H9 (cell line): Measurements from ENCODE around the gene APPBP2. TPM values are rescaled to one million over a fixed set of nuclear protein-coding genes. Genes with fewer than 3 reads are reported as not detected.

Source experiments
- DNase-seq: peaks from one replicate; pipeline ENCODE4 v3.0.0-alpha.2; 2017
- H2AFZ ChIP-seq: one replicate; pipeline ENCODE4 v1.6.1; 2013; ENCODE audit warnings: mild to moderate bottlenecking, low read length, control low read depth, moderate library complexity
- H2AK5ac ChIP-seq: 2 replicates; pipeline ENCODE4 v1.6.1; 2013; ENCODE audit warnings: low read length, control low read depth, mixed read lengths; ENCODE audit not compliant: insufficient read length
- H2BK120ac ChIP-seq: one replicate; pipeline ENCODE4 v1.6.1; 2013; ENCODE audit warnings: low read depth, mild to moderate bottlenecking, low read length, control low read depth, inconsistent platforms; ENCODE audit not compliant: poor library complexity, severe bottlenecking
- H2BK12ac ChIP-seq: 2 replicates; pipeline ENCODE4 v1.6.1; 2013; ENCODE audit warnings: low read length, control low read depth, mixed read lengths, low read depth; ENCODE audit not compliant: insufficient read length
- H2BK15ac ChIP-seq: 2 replicates; pipeline ENCODE4 v1.6.1; 2013; ENCODE audit warnings: low read depth, low read length, control low read depth
- H2BK20ac ChIP-seq: one replicate; pipeline ENCODE4 v1.6.1; 2013; ENCODE audit warnings: low read depth, mild to moderate bottlenecking, low read length, control low read depth, inconsistent platforms; ENCODE audit not compliant: poor library complexity, severe bottlenecking
- H2BK5ac ChIP-seq: 2 replicates; pipeline ENCODE4 v1.6.1; 2013; ENCODE audit warnings: low read length, control low read depth, mixed read lengths; ENCODE audit not compliant: insufficient read length
- H3K14ac ChIP-seq: 2 replicates; pipeline ENCODE4 v1.6.1; 2013; ENCODE audit warnings: low read length, control low read depth; ENCODE audit not compliant: insufficient read depth
- H3K18ac ChIP-seq: 2 replicates; pipeline ENCODE4 v1.6.1; 2013; ENCODE audit warnings: low read depth, mild to moderate bottlenecking, mixed read lengths, low read length, control low read depth; ENCODE audit not compliant: insufficient read length
- H3K23ac ChIP-seq: 2 replicates; pipeline ENCODE4 v1.6.1; 2013; ENCODE audit warnings: low read length, control low read depth, mixed read lengths, low read depth; ENCODE audit not compliant: insufficient read length
- H3K23me2 ChIP-seq: 2 replicates; pipeline ENCODE4 v1.6.1; 2013; ENCODE audit warnings: low read depth, mild to moderate bottlenecking, mixed read lengths, low read length, control low read depth; ENCODE audit not compliant: insufficient read length, poor library complexity, severe bottlenecking
- H3K27ac ChIP-seq: 2 replicates; pipeline ENCODE4 v1.5.1; 2013; ENCODE audit warnings: low read length, control low read depth, mixed read lengths, low read depth; ENCODE audit not compliant: insufficient read length
- H3K27me3 ChIP-seq: 2 replicates; pipeline ENCODE4 v1.6.1; 2013; ENCODE audit warnings: low read length, control low read depth, inconsistent platforms; ENCODE audit not compliant: insufficient read depth
- H3K4ac ChIP-seq: 2 replicates; pipeline ENCODE4 v1.6.1; 2013; ENCODE audit warnings: low read depth, mild to moderate bottlenecking, control low read depth, inconsistent platforms, low read length, moderate library complexity
- H3K4me1 ChIP-seq: 2 replicates; pipeline ENCODE4 v1.6.1; 2013; ENCODE audit warnings: low read length, control low read depth, inconsistent platforms; ENCODE audit not compliant: insufficient read depth
- H3K4me2 ChIP-seq: 2 replicates; pipeline ENCODE4 v1.6.1; 2013; ENCODE audit warnings: low read length, control low read depth, mixed read lengths; ENCODE audit not compliant: insufficient read length, insufficient read depth
- H3K56ac ChIP-seq: 2 replicates; pipeline ENCODE4 v1.6.1; 2013; ENCODE audit warnings: low read depth, mild to moderate bottlenecking, mixed read lengths, low read length, control low read depth; ENCODE audit not compliant: insufficient read length
- H3K79me1 ChIP-seq: 2 replicates; pipeline ENCODE4 v1.6.1; 2013; ENCODE audit warnings: low read depth, mild to moderate bottlenecking, moderate library complexity, low read length, control low read depth, inconsistent platforms; ENCODE audit not compliant: insufficient read depth, poor library complexity, severe bottlenecking
- H3K79me2 ChIP-seq: 2 replicates; pipeline ENCODE4 v1.6.1; 2013; ENCODE audit warnings: low read length, control low read depth, inconsistent platforms; ENCODE audit not compliant: insufficient read depth
- H3K9ac ChIP-seq: 2 replicates; pipeline ENCODE4 v1.6.1; 2013; ENCODE audit warnings: low read length, control low read depth, mixed read lengths; ENCODE audit not compliant: insufficient read length; ENCODE audit errors: extremely low read depth
- H3K9me3 ChIP-seq: one replicate; pipeline ENCODE4 v1.6.1; 2013; ENCODE audit warnings: low read depth, low read length, inconsistent platforms; ENCODE audit not compliant: control insufficient read depth
- H3T11ph ChIP-seq: one replicate; pipeline ENCODE4 v1.6.1; 2013; ENCODE audit warnings: mild to moderate bottlenecking, low read length, control low read depth, inconsistent platforms
- H4K20me1 ChIP-seq: one replicate; pipeline ENCODE4 v1.6.1; 2013; ENCODE audit not compliant: control insufficient read depth, insufficient read length, insufficient read depth
- H4K5ac ChIP-seq: 2 replicates; pipeline ENCODE4 v1.6.1; 2013; ENCODE audit warnings: low read depth, mild to moderate bottlenecking, mixed read lengths, low read length, control low read depth; ENCODE audit not compliant: insufficient read length
- H4K8ac ChIP-seq: replicated peaks from 2 replicates; pipeline ENCODE4 v1.6.1; 2013; ENCODE audit warnings: low read length, control low read depth, mixed read lengths, low read depth; ENCODE audit not compliant: insufficient read length
- H4K91ac ChIP-seq: 2 replicates; pipeline ENCODE4 v1.6.1; 2013; ENCODE audit warnings: low read depth, mild to moderate bottlenecking, moderate library complexity, mixed read lengths, low read length, control low read depth; ENCODE audit not compliant: insufficient read length
- H3K27ac Mint-ChIP-seq, 3 experiments: 2 replicates in 2 of 3; 3 replicates in 1 of 3; pipeline ENCODE4 v1.8.0; 2020 to 2021; ENCODE audit warnings: mixed read lengths in 3 of 3, mild to moderate bottlenecking in 1 of 3, moderate library complexity in 1 of 3
- H3K27me3 Mint-ChIP-seq: 2 replicates; pipeline ENCODE4 v1.8.0; 2021; ENCODE audit warnings: low read depth, mild to moderate bottlenecking, moderate library complexity, mixed read lengths
- H3K36me3 Mint-ChIP-seq, 3 experiments: 2 replicates in 2 of 3; 3 replicates in 1 of 3; pipeline ENCODE4 v1.8.0; 2020 to 2021; ENCODE audit warnings: low read depth in 3 of 3, mixed read lengths in 3 of 3; ENCODE audit not compliant: insufficient read depth in 1 of 3
- H3K4me1 Mint-ChIP-seq, 2 experiments: 2 replicates each; pipeline ENCODE4 v1.8.0; 2020; ENCODE audit warnings: mixed read lengths in 2 of 2
- H3K4me3 Mint-ChIP-seq, 2 experiments: 2 replicates in 1 of 2; 3 replicates in 1 of 2; pipeline ENCODE4 v1.8.0; 2020 to 2021; ENCODE audit warnings: mild to moderate bottlenecking in 2 of 2, mixed read lengths in 2 of 2, moderate library complexity in 1 of 2
- H3K9me3 Mint-ChIP-seq, 2 experiments: 2 replicates in 1 of 2; 3 replicates in 1 of 2; pipeline ENCODE4 v1.8.0; 2020; ENCODE audit warnings: mild to moderate bottlenecking in 2 of 2, mixed read lengths in 2 of 2, moderate library complexity in 1 of 2
- CTCF ChIP-seq: fragments of 200-600 bp; sonication (generic); conservative IDR thresholded peaks from 3 replicates; pipeline ENCODE4 v1.8.0; 2021; ENCODE audit warnings: antibody characterized with exemption, mild to moderate bottlenecking
- WGBS: extraction: QIAGEN DNeasy Blood & Tissue Kit; methylation state at CpG from one replicate; pipeline ENCODE4 v1.1.7; 2013; ENCODE audit warnings: missing lambda C conversion rate, low lambda C conversion rate, mixed read lengths; ENCODE audit not compliant: insufficient read length; ENCODE audit errors: extremely low coverage; 5-methylcytosine and 5-hydroxymethylcytosine counted together
- total RNA-seq: library from RNA; stranded (reverse); gene quantifications from 2 replicates; pipeline ENCODE4 v1.2.1, GENCODE V29; 2021

Gene APPBP2
- total RNA-seq, 1 experiment from 2014 or later, result 17.0 TPM

DNA sequence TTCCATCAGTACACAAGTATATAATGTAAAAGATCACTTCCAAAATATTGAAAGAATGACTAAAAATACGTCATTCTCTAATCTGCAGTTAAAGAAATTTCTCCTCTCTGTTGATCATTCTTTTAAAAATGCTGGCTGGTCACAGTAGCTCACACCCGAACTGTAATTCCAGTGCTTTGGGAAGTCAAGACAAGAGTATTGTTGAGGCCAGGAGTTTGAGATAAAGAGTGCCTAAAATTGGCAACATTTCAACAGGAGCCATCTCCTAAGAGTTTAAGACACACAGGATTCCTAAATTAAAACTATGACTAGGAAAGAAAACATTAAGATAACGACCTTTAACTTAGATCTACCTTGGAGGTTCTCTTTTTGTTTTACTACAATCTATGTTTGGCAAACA, 129.6 kb downstream of the APPBP2 start:
- Mint-ChIP-seq H3K4me3 (no peak overlapping the region), H3K36me3 (no peaks in the 10 kb centered on the region), H3K4me1 (peaks cover 6% of the 10 kb centered on the region in 2 experiments; a peak in 3 of 4 replicates), H3K27me3 (no peaks in the 10 kb centered on the region), H3K9me3 (no peaks in the 10 kb centered on the region), H3K27ac (no peak overlapping the region)
- Histone ChIP-seq H3K4me1 (peaks cover 2% of the 10 kb centered on the region; the same call in 1 of the 2 replicates), H3K9ac (no peak overlapping the region), H4K8ac (no peak overlapping the region), H3K79me2 (no peaks in the 10 kb centered on the region; the same call in 1 of the 2 replicates), H2BK20ac (no peak overlapping the region), H4K5ac (no peak overlapping the region), H3K56ac (no peak overlapping the region), H2BK12ac (no peak overlapping the region), H3T11ph (no peak overlapping the region), H3K23me2 (peaks cover 4% of the 10 kb centered on the region), H2AFZ (no peak overlapping the region), H3K27ac (no peak overlapping the region), H3K4me2 (no peak overlapping the region), H3K14ac (no peak overlapping the region), H3K79me1 (no peaks in the 10 kb centered on the region), H4K91ac (no peak overlapping the region), H2AK5ac (no peak overlapping the region), H2BK5ac (no peak overlapping the region), H3K4ac (no peak overlapping the region), H4K20me1 (no peaks in the 10 kb centered on the region), H2BK120ac (no peak overlapping the region), H3K18ac (no peak overlapping the region), H3K9me3 (no peaks in the 10 kb centered on the region), H3K27me3 (no peaks in the 10 kb centered on the region), H2BK15ac (no peak overlapping the region), H3K23ac (no peak overlapping the region)
- TF ChIP-seq CTCF, result no peak
- DNase-seq, result no peak
- WGBS, result no CpG with 5 or more reads among the region's 3 CpGs
